Activated CD4-positive, alpha-beta T cell treated with anti-CD3 and anti-CD28 coated beads for 24 hours (primary cell): ENCODE data around the gene UBALD2.
"Not testable (repeated sequence)": the region's sequence is repeated elsewhere in the genome, so short reads cannot be mapped to it uniquely, and the experiment has no call there.

ENCODE experiments used
- DNase-seq, 2 donors: peaks; one replicate each; pipeline ENCODE4 v3.0.0-alpha.2; 2020; ENCODE audit warnings: low read depth in 2 of 2

Gene UBALD2

GRCh38 chr17:76244721-76245120, 20.4 kb upstream of the UBALD2 start:
- DNase-seq: not testable (repeated sequence)

GRCh38 chr17:76246080-76247066, 18.8 kb upstream of the UBALD2 start:
- no peak for DNase-seq

GRCh38 chr17:76247304-76247703, 17.8 kb upstream of the UBALD2 start:
- no peak for DNase-seq

DNA sequence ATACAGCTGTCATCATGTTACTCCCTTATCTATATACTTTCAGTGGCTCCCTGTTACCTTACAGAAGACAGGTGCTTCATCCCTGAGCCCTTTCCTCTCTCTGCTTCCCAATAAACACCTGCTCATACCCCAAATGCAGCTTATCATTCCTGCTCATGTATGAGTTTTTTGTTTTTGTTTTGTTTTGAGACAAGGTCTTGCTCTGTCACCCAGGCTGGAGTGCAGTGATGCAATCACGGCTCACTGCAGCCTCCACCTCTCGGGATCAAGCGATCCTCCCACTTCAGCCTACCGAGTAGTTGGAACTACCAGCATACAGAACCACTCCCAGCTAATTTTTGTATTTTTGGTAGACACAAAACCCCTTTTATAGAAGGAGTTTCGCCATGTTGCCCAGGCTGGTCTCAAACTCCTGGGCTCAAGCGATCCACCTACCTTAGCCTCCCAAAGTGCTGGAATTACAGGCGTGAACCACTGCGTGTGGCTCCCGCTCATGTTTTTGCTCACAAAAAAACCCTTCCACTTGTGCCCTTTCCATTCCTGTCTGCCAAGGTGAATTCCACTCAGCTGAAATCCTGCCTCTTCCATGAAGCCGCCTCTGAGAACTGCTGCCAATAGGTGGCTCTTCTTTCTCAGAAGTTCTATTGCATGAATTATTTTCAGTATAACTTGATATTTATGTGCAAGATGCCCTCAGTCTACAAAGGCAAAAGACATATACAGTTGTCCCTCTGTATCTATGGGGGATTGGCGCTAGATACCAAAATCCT, 16.9 kb upstream of the UBALD2 start:
- DNase-seq: no peak

DNA sequence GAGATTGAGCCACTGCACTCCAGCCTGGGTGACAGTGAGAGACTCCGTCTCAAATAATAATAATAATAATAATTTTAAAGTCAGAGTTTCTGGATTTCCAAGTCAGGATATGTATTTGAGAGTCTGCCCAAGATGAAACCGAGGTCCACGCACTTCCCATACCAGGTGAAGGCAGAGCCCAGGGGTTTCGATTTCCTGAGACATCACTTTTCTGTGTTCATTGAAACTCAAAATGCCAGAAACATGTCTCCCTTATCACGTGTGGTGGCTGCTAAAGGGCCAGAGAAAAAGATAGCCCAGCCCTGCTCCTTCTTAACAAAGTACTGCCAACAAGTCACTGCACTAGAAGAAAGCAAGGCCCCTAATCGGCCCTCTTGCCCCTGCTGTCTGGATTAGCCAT, 15.0 kb upstream of the UBALD2 start:
- no peak for DNase-seq

DNA sequence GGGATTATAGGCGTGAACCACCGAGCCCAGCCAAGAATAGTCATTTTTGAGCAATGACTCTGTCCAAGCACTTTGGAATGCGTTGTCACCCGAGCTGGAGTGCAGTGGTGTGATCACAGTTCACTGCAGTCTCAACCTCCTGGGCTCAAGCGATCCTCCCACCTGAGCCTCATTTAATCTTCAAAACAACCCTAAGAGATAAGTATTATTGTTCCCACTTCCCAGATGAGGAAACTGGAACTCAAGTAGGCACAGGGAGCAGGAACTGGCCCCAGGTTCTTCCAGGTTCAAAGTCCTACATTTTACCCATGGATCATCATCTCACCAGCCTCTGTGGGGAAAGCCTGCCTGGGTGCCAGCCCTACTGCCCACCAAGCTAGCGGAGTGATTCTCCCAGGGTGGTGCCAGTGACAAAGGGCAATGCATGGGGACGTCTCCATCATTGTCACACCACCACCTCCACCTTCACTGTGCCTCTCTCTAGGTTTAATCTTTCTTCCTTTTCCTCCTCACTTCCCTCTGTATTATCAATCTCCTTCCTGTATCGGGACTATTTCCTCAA, 13.6 kb upstream of the UBALD2 start:
- no peak for DNase-seq

GRCh38 chr17:76252040-76252954, 12.9 kb upstream of the UBALD2 start:
- no peak for DNase-seq

DNA sequence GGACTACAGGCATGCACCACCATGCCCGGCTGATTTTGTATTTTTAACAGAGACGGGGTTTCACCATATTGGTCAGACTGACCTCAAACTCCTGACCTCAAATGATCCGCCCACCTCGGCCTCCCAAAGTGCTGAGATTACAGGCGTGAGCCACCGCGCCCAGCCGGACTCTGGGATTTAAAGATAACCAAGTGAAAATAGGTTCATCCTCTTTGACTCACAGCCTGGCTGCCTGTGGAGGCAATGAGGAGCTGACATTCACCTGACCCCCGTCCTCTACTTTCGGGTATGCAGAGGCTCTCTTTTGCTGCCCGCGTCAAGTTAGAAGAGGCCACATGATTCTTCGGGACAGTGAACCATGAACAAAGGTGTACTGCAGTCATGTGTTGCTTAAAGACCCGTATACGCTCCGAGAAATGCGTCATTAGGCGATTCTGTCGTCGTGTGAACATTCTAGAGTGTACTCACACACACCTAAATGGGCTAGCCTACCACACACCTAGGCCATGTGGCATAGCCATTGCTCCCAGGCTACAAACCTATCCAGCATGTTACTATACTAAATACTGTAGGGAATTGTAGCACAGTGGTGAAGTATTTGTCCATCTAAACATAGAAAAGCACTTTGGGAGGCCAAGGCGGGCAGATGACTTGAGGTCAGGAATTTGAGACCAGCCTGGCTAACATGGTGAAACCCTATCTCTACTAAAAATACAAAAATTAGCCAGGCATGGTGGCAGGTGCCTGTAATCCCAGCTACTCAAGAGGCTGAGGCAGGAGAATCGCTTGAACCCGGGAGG, 12.0 kb upstream of the UBALD2 start:
- not testable (repeated sequence) for DNase-seq

- DNase-seq: no peak
Measured at GRCh38 chr17:76253841-76254240, 11.3 kb upstream of the UBALD2 start.

DNA sequence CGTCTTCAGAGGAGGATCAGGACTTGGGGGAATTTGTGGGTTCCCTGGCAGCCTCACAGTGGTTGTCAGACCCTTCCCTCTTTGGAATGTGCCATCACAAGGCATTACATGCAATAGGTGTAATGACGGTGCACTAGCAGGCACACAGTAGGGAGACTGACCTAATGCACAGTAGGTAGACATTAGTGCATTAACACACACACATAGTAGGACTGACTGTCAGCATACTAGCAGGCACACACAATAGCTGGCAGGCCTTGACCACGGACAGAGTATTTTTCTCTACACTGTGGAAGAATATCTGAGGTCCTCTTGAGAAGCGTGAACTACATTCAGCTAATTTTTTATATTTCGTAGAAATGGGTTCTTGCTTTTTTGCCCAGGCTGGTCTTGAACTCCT, 10.9 kb upstream of the UBALD2 start:
- no peak for DNase-seq

- DNase-seq: no peak
Measured at GRCh38 chr17:76255801-76256429, 9.2 kb upstream of the UBALD2 start.

DNA sequence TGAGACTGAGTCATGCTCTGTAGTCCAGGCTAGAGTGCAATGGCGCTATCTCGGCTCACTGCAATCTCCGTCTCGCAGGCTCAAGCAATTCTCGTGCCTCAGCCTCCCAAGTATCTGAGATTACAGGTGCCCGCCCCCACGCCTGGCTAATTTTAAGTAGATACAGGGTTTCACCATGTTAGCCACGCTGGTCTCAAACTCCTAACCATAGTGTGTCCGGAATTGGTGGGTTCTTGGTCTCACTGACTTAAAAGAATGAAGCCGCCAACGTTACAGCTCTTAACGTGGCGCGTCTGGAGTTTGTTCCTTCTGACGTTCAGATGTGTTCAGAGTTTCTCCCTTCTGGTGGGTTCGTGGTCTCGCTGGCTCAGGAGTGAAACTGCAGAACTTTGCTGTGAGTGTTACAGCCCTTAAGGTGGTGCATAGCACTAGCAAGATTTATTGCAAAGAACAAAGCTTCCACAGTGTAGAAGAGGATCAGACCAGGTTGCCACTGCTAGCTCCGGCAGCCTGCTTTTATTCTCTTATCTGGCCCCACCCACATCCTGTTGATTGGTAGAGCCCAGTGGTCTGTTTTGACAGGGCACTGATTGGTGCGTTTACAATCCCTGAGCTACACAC, 8.6 kb upstream of the UBALD2 start:
- not testable (repeated sequence) for DNase-seq

GRCh38 chr17:76260220-76260619, 4.9 kb upstream of the UBALD2 start:
- no peak for DNase-seq

DNA sequence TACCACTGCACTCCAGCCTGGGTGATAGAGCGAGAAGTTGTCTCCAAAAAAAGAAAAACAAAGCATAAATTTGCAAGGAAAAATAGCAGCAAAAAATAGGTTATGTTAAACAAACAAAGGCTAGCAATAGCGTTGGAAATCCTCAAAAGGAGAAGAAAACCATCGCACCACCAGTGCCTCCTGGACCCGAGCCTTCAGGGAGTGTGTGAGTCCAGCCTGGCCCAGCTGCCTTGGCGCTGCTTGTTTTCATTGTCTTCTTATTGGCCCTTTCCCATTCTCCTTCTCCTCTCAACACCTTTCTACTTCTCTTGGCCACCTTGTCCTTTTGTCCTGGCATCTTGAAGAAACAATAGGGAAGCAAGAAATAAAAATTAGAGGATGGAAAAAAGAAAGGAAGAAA, 4.5 kb upstream of the UBALD2 start:
- no peak for DNase-seq

- DNase-seq: no peak
Measured at GRCh38 chr17:76261421-76262215, 3.5 kb upstream of the UBALD2 start.

DNA sequence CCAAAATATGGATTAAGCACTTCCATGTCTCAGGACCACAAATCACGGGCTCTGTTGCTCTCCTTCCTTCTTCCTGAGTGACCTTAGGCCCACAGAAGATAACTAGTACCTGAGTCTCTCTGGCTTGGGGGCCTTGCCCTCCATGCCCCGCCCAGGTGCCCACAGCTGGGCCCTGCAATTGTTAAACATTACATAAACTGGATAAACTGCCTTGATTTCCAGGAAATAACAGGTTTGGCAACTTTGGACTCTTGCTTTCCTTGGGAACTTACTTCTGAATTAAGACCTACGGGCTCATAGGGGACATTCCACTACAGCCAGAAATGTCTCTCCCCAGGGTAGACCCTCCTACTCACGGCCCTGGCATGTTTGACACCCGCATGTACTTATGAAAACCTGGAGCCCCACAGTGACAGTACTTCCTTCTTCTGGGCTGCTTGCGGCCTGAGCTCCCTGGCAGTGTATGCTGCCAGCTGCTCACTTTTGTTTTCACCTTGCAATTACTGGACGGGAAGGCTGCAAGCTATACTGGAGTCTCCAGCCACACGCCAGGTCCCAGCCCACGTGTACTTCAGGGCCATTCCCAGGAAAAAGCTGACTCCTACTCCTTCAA, 2.3 kb upstream of the UBALD2 start:
- no peak for DNase-seq

- no peak for DNase-seq
Measured at GRCh38 chr17:76263896-76264295, 1.3 kb upstream of the UBALD2 start.

- no peak for DNase-seq
Measured at GRCh38 chr17:76264425-76264754, 758 bp upstream of the UBALD2 start.
